HepG2 (cell line): ENCODE results near the gene RGSL1. TPM values are rescaled to one million over a fixed set of nuclear protein-coding genes. Genes with fewer than 3 reads are reported as not detected.

Experiments used
- HMG20A ChIP-seq: IDR thresholded peaks from 2 replicates; pipeline ENCODE4 v1.6.1; 2016; ENCODE audit warnings: borderline replicate concordance
- HNRNPK ChIP-seq: fragments of 200-400 bp; formaldehyde crosslinking; IDR thresholded peaks from 2 replicates; pipeline ENCODE4 v1.6.1; 2018; ENCODE audit warnings: low read length, low read depth, moderate library complexity, mild to moderate bottlenecking; ENCODE audit not compliant: poor library complexity, severe bottlenecking
- MIXL1 ChIP-seq: IDR thresholded peaks from 2 replicates; pipeline ENCODE4 v1.6.1; 2016
- NR2F6 ChIP-seq, 2 experiments: IDR thresholded peaks; 2 replicates each; pipeline ENCODE4 v1.6.1; 2016; ENCODE audit warnings: antibody characterized with exemption in 1 of 2, mild to moderate bottlenecking in 1 of 2
- PATZ1 ChIP-seq: sonication (generic); formaldehyde crosslinking; IDR thresholded peaks from 2 replicates; pipeline ENCODE4 v1.4.0; 2020; ENCODE audit warnings: missing genetic modification reagents
- PHF21A ChIP-seq: sonication (generic); formaldehyde crosslinking; IDR thresholded peaks from 2 replicates; pipeline ENCODE4 v1.5.0; 2020; ENCODE audit warnings: mild to moderate bottlenecking, missing genetic modification reagents
- PRPF4 ChIP-seq: fragments of 200-400 bp; formaldehyde crosslinking; IDR thresholded peaks from 2 replicates; pipeline ENCODE4 v1.6.1; 2016; ENCODE audit warnings: low read length, low read depth; ENCODE audit not compliant: poor library complexity, severe bottlenecking
- SIN3B ChIP-seq: fragments of 150-350 bp; IDR thresholded peaks from 2 replicates; pipeline ENCODE4 v1.6.1; 2014; ENCODE audit warnings: low read length
- SMARCC2 ChIP-seq: fragments of 450-650 bp; IDR thresholded peaks from 2 replicates; pipeline ENCODE4 v1.6.1; 2017; ENCODE audit warnings: antibody characterized with exemption, mild to moderate bottlenecking
- TRAFD1 ChIP-seq: sonication (generic); formaldehyde crosslinking; IDR thresholded peaks from 2 replicates; pipeline ENCODE4 v1.5.1; 2020; ENCODE audit warnings: missing genetic modification reagents, mild to moderate bottlenecking, borderline replicate concordance
- ZBTB49 ChIP-seq: sonication (generic); formaldehyde crosslinking; IDR thresholded peaks from 2 replicates; pipeline ENCODE4 v1.4.0; 2020; ENCODE audit warnings: missing genetic modification reagents, borderline replicate concordance
- ZBTB7B ChIP-seq: sonication (generic); formaldehyde crosslinking; IDR thresholded peaks from 2 replicates; pipeline ENCODE4 v1.4.0; 2020; ENCODE audit warnings: missing genetic modification reagents
- ZNF460 ChIP-seq: sonication (generic); formaldehyde crosslinking; IDR thresholded peaks from 2 replicates; pipeline ENCODE4 v1.5.1; 2020; ENCODE audit warnings: missing genetic modification reagents, mild to moderate bottlenecking, borderline replicate concordance
- ZNF501 ChIP-seq: sonication (generic); formaldehyde crosslinking; IDR thresholded peaks from 2 replicates; pipeline ENCODE4 v1.5.1; 2020; ENCODE audit warnings: mild to moderate bottlenecking, moderate library complexity, missing genetic modification reagents
- ZNF547 ChIP-seq: sonication (generic); formaldehyde crosslinking; IDR thresholded peaks from 2 replicates; pipeline ENCODE4 v1.5.1; 2020; ENCODE audit warnings: mild to moderate bottlenecking, missing genetic modification reagents
- ZNF746 ChIP-seq: sonication (generic); formaldehyde crosslinking; IDR thresholded peaks from 2 replicates; pipeline ENCODE4 v1.8.0; 2022; ENCODE audit warnings: mild to moderate bottlenecking, missing genetic modification reagents
- ZNF781 ChIP-seq: sonication (generic); formaldehyde crosslinking; IDR thresholded peaks from 2 replicates; pipeline ENCODE4 v1.5.1; 2020; ENCODE audit warnings: borderline replicate concordance, mild to moderate bottlenecking, missing genetic modification reagents; ENCODE audit errors: not compliant biosample characterization
- polyA plus RNA-seq, 8 experiments: library from polyadenylated mRNA; depleted of rRNA in 3 of 8; stranded (reverse) in 7 of 8; unstranded in 1 of 8; fragments of >200 nt; fragmentation: Illumina TruSeq in 4 of 8; extraction: Trizol in 4 of 8; gene quantifications; 2 replicates each; pipeline versions ENCODE4 v1.2.1 to v1.2.3, GENCODE V29; 2011 to 2016; ENCODE audit warnings: low read depth in 4 of 8, missing spikeins in 1 of 8, mixed read lengths in 1 of 8; ENCODE audit not compliant: insufficient read depth in 1 of 8
- total RNA-seq, 5 experiments: library from RNA; depleted of rRNA; stranded (reverse); fragments of >200 nt; fragmentation: Illumina TruSeq; extraction: Trizol; gene quantifications; 2 replicates each; pipeline ENCODE4 v1.2.3, GENCODE V29; 2016; ENCODE audit warnings: low read depth in 1 of 5
- TF ChIP-seq, protein P1 (sequence below): sonication (generic); formaldehyde crosslinking; IDR thresholded peaks from 2 replicates; pipeline ENCODE4 v1.4.0; 2020; ENCODE audit warnings: missing genetic modification reagents, borderline replicate concordance
- TF ChIP-seq, protein P2 (sequence below): sonication (generic); formaldehyde crosslinking; IDR thresholded peaks from 2 replicates; pipeline ENCODE4 v1.8.0; 2022; ENCODE audit warnings: missing genetic modification reagents, mild to moderate bottlenecking, inconsistent platforms, borderline replicate concordance

Gene RGSL1
- total and polyA plus RNA-seq, 2 of the 13 experiments (the other 11 are each of a cell fraction or from before 2014, with no cell fraction given), result not detected

- TF ChIP-seq, protein P1, sequence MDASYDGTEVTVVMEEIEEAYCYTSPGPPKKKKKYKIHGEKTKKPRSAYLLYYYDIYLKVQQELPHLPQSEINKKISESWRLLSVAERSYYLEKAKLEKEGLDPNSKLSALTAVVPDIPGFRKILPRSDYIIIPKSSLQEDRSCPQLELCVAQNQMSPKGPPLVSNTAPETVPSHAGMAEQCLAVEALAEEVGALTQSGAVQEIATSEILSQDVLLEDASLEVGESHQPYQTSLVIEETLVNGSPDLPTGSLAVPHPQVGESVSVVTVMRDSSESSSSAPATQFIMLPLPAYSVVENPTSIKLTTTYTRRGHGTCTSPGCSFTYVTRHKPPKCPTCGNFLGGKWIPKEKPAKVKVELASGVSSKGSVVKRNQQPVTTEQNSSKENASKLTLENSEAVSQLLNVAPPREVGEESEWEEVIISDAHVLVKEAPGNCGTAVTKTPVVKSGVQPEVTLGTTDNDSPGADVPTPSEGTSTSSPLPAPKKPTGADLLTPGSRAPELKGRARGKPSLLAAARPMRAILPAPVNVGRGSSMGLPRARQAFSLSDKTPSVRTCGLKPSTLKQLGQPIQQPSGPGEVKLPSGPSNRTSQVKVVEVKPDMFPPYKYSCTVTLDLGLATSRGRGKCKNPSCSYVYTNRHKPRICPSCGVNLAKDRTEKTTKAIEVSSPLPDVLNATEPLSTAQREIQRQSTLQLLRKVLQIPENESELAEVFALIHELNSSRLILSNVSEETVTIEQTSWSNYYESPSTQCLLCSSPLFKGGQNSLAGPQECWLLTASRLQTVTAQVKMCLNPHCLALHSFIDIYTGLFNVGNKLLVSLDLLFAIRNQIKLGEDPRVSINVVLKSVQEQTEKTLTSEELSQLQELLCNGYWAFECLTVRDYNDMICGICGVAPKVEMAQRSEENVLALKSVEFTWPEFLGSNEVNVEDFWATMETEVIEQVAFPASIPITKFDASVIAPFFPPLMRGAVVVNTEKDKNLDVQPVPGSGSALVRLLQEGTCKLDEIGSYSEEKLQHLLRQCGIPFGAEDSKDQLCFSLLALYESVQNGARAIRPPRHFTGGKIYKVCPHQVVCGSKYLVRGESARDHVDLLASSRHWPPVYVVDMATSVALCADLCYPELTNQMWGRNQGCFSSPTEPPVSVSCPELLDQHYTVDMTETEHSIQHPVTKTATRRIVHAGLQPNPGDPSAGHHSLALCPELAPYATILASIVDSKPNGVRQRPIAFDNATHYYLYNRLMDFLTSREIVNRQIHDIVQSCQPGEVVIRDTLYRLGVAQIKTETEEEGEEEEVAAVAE, result no peak
- TF ChIP-seq MIXL1 (CRISPR knock-in tag) (peak; percentile 47; the same call in 1 of the 2 replicates), TRAFD1 (CRISPR knock-in tag) (no peak), PATZ1 (CRISPR knock-in tag) (no peak), ZNF501 (CRISPR knock-in tag) (no peak), HMG20A (CRISPR knock-in tag) (peak; percentile 46; the same call in 1 of the 2 replicates), ZNF746 (CRISPR knock-in tag) (no peak), SIN3B (no peak), HNRNPK (no peak), PHF21A (CRISPR knock-in tag) (peak; percentile 29; the same call in 1 of the 2 replicates), SMARCC2 (no peak), ZNF460 (CRISPR knock-in tag) (no peak), ZBTB49 (CRISPR knock-in tag) (no peak), ZBTB7B (CRISPR knock-in tag) (no peak), ZNF781 (no peak), NR2F6 (IDR thresholded peaks at IDR 0.05) (peak; percentile 66; the same call in 1 of the 2 replicates), NR2F6 (CRISPR knock-in tag; IDR thresholded peaks at IDR 0.05) (peak; percentile 72), PRPF4 (no peak), ZNF547 (CRISPR knock-in tag) (no peak)
- TF ChIP-seq, protein P2, sequence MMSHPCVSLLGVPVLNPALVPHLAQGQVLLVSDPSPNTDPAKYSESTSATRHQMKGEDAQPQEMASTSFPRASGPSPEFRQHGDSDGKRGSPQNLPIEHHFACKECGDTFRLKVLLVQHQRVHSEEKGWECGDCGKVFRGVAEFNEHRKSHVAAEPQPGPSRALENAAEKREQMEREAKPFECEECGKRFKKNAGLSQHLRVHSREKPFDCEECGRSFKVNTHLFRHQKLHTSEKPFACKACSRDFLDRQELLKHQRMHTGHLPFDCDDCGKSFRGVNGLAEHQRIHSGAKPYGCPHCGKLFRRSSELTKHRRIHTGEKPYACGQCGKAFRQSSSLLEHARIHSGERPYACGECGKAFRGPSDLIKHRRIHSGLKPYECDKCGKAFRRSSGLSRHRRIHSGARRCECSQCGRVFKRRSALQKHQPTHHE (CRISPR knock-in tag), result no peak
Observed at GRCh38 chr1:182457844-182458243, 7.9 kb downstream of the RGSL1 start (continued).
